H1 (cell line): Measurements from ENCODE around the gene TRAPPC6A. TPM values are rescaled to one million over a fixed set of nuclear protein-coding genes. Genes with fewer than 3 reads are reported as not detected.

ENCODE experiments used
- CBX5 ChIP-seq: fragments of 300-800, 300-1000 bp; sonication (generic); IDR thresholded peaks from 2 replicates; pipeline ENCODE4 v1.7.1; 2016; ENCODE audit warnings: antibody characterized with exemption, low read length, low read depth
- CBX8 ChIP-seq: fragments of 300-800, 300-1000 bp; sonication (generic); IDR thresholded peaks from 2 replicates; pipeline ENCODE4 v1.7.1; 2016; ENCODE audit warnings: low read depth, low read length, borderline replicate concordance
- CEBPB ChIP-seq: IDR thresholded peaks from 2 replicates; pipeline ENCODE4 v1.6.1; 2012; ENCODE audit warnings: low read depth, low read length
- CHD2 ChIP-seq: IDR thresholded peaks from 2 replicates; pipeline ENCODE4 v1.6.1; 2012; ENCODE audit warnings: low read length, improper control_type of control experiment
- CTBP2 ChIP-seq: IDR thresholded peaks from 2 replicates; pipeline ENCODE4 v1.7.0; 2011; ENCODE audit warnings: borderline replicate concordance, mild to moderate bottlenecking, moderate library complexity, mixed read lengths, low read length; ENCODE audit not compliant: insufficient read depth, insufficient read length
- EZH2 ChIP-seq: fragments of 200-600 bp; sonication (generic); IDR thresholded peaks from 2 replicates; pipeline ENCODE4 v1.7.1; 2012; ENCODE audit warnings: low read depth, mild to moderate bottlenecking, moderate library complexity, low read length, inconsistent platforms; ENCODE audit not compliant: severe bottlenecking
- GABPA ChIP-seq: IDR thresholded peaks from 2 replicates; pipeline ENCODE4 v1.6.1; 2011; ENCODE audit warnings: mild to moderate bottlenecking, low read length, moderate library complexity, borderline replicate concordance; ENCODE audit not compliant: insufficient read depth
- MAFK ChIP-seq: IDR thresholded peaks from 2 replicates; pipeline ENCODE4 v1.6.1; 2012; ENCODE audit warnings: low read depth, mild to moderate bottlenecking, improper control_type of control experiment, low read length
- POLR2A ChIP-seq, 2 experiments: IDR thresholded peaks; 1 replicate in 1 of 2; 2 replicates in 1 of 2; pipeline ENCODE4 v1.6.1; 2011; ENCODE audit warnings: low read depth in 2 of 2, low read length in 2 of 2, mild to moderate bottlenecking in 2 of 2; ENCODE audit errors: control extremely low read depth in 1 of 2
- RBBP5 ChIP-seq: IDR thresholded peaks from 2 replicates; pipeline ENCODE4 v1.7.1; 2012; ENCODE audit warnings: low read depth, mild to moderate bottlenecking, inconsistent platforms, low read length, moderate library complexity, borderline replicate concordance
- SIN3A ChIP-seq, 2 experiments: IDR thresholded peaks in 1 of 2; conservative IDR thresholded peaks in 1 of 2; 2 replicates each; pipeline ENCODE4 v1.6.1; 2011 to 2012; ENCODE audit warnings: low read length in 2 of 2, improper control_type of control experiment in 1 of 2, low read depth in 1 of 2, mild to moderate bottlenecking in 1 of 2
- SIRT6 ChIP-seq: IDR thresholded peaks from one replicate; pipeline ENCODE4 v1.7.1; 2012; ENCODE audit warnings: low read length, inconsistent platforms
- SP4 ChIP-seq: IDR thresholded peaks from 2 replicates; pipeline ENCODE4 v1.6.1; 2012; ENCODE audit warnings: low read length, inconsistent platforms
- SUZ12 ChIP-seq: fragments of 200-600 bp; sonication (generic); IDR thresholded peaks from 2 replicates; pipeline ENCODE4 v1.6.1; 2012; ENCODE audit warnings: mild to moderate bottlenecking, inconsistent platforms, low read length, moderate library complexity, mixed read lengths
- TAF1 ChIP-seq: IDR thresholded peaks from 2 replicates; pipeline ENCODE4 v1.6.1; 2011; ENCODE audit warnings: mild to moderate bottlenecking, low read depth, low read length
- TBP ChIP-seq: IDR thresholded peaks from 2 replicates; pipeline ENCODE4 v1.6.1; 2011; ENCODE audit warnings: low read depth, low read length, improper control_type of control experiment
- YY1 ChIP-seq: IDR thresholded peaks from 2 replicates; pipeline ENCODE4 v1.6.1; 2011; ENCODE audit warnings: low read depth, mild to moderate bottlenecking, low read length
- polyA plus RNA-seq, 7 experiments: library from polyadenylated mRNA; depleted of rRNA in 3 of 7; stranded (reverse) in 5 of 7; unstranded in 2 of 7; fragments of >200 nt in 5 of 7; fragments of 200-250 nt in 2 of 7; gene quantifications; 1 replicate in 5 of 7; 2 replicates in 1 of 7; 4 replicates in 1 of 7; pipeline versions ENCODE4 v1.2.1 to v1.2.3, GENCODE V29; 2011 to 2013; ENCODE audit warnings: missing spikeins in 2 of 7, mixed read lengths in 2 of 7
- total RNA-seq: library from RNA; stranded (reverse); fragmentation: NEBNext Ultra II Directional; extraction: Animal tissue kit (Norgen Biotek cat#: 25700); gene quantifications from 2 replicates; pipeline ENCODE4 v1.2.1, GENCODE V29; 2021
- TF ChIP-seq, protein P1 (sequence below), 3 experiments: IDR thresholded peaks; 1 replicate in 2 of 3; 2 replicates in 1 of 3; pipeline versions ENCODE4 v1.5.1 to v1.6.1; 2011; ENCODE audit warnings: low read length in 3 of 3, mild to moderate bottlenecking in 3 of 3, inconsistent platforms in 2 of 3, low read depth in 1 of 3, moderate library complexity in 1 of 3; ENCODE audit not compliant: insufficient read depth in 1 of 3; ENCODE audit errors: control extremely low read depth in 1 of 3
- TF ChIP-seq, protein P2 (sequence below): IDR thresholded peaks from 2 replicates; pipeline ENCODE4 v1.6.1; 2012; ENCODE audit warnings: low read length, inconsistent platforms
- TF ChIP-seq, protein P3 (sequence below): IDR thresholded peaks from 2 replicates; pipeline ENCODE4 v1.6.1; 2011; ENCODE audit warnings: low read depth, mild to moderate bottlenecking, low read length; ENCODE audit not compliant: insufficient read depth

TRAPPC6A gene
- total and polyA plus RNA-seq, 2 of the 8 experiments (the other 6 are each of a cell fraction or from before 2014, with no cell fraction given): 31.8 to 130 TPM

DNA sequence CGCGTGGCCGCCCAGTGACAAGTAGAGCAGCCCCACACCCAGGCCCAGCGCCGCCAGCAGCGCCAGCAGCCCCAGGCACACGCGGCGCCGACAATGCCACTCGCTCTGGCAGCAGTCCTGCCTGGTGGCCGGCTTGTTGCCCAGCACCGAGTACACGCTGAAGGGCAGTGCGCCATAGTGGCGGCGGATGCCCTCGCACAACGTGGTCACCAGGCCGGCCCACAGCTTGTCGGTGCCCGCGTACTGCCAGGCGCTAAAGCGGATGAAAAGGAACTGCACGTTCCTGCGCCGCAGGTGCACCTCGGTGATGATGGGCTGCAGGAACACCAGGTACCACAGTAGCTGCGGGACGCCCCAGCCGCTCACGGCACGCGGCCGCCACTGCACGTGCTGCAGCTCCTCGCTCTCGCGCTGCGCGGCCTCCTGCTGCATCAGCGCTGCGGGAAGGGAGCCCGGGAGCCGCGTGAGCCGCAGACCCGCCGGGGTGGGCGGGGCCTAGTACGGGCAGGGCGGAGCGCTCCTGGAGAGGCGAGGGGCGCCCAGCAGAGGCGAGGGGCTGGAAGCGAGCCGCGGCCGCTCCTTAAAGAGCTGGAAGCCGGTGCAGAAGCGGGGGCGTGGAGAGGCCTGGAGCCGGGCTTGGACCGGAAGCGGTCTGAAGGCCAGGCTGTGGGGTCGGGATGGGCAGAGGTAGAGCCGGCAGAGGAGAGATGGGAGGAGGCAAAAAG lies 24.5 kb downstream of the TRAPPC6A start (continued):
- TF ChIP-seq EZH2: peak; percentile 21
- no peak; the same call in 1 of the 2 replicates for TF ChIP-seq RBBP5
- TF ChIP-seq POLR2A (IDR thresholded peaks at IDR 0.05; ENCODE audit: control extremely low read depth in 1 of 2, low read depth in 2 of 2, low read length in 2 of 2): no peak
- TF ChIP-seq, protein P1, sequence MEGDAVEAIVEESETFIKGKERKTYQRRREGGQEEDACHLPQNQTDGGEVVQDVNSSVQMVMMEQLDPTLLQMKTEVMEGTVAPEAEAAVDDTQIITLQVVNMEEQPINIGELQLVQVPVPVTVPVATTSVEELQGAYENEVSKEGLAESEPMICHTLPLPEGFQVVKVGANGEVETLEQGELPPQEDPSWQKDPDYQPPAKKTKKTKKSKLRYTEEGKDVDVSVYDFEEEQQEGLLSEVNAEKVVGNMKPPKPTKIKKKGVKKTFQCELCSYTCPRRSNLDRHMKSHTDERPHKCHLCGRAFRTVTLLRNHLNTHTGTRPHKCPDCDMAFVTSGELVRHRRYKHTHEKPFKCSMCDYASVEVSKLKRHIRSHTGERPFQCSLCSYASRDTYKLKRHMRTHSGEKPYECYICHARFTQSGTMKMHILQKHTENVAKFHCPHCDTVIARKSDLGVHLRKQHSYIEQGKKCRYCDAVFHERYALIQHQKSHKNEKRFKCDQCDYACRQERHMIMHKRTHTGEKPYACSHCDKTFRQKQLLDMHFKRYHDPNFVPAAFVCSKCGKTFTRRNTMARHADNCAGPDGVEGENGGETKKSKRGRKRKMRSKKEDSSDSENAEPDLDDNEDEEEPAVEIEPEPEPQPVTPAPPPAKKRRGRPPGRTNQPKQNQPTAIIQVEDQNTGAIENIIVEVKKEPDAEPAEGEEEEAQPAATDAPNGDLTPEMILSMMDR (IDR thresholded peaks at IDR 0.05; ENCODE audit: control extremely low read depth in 1 of 3, insufficient read depth in 1 of 3, low read depth in 1 of 3, low read length in 3 of 3): no peak
- TF ChIP-seq MAFK: no peak
- TF ChIP-seq SIN3A (conservative IDR thresholded peaks at IDR 0.05 in 1 of 2, IDR thresholded peaks at IDR 0.05 in 1 of 2; ENCODE audit: low read depth in 1 of 2, low read length in 2 of 2): no peak; a peak in 1 of 4 replicates
- no peak for TF ChIP-seq CBX5
- TF ChIP-seq CBX8: no peak
- no peak for TF ChIP-seq SIRT6
- no peak for TF ChIP-seq CEBPB
- TF ChIP-seq CTBP2: no peak
- no peak for TF ChIP-seq SP4
- TF ChIP-seq GABPA: no peak
- TF ChIP-seq CHD2: no peak
- no peak for TF ChIP-seq TBP
- peak; percentile 35; the same call in 1 of the 2 replicates for TF ChIP-seq SUZ12
- TF ChIP-seq, protein P2, sequence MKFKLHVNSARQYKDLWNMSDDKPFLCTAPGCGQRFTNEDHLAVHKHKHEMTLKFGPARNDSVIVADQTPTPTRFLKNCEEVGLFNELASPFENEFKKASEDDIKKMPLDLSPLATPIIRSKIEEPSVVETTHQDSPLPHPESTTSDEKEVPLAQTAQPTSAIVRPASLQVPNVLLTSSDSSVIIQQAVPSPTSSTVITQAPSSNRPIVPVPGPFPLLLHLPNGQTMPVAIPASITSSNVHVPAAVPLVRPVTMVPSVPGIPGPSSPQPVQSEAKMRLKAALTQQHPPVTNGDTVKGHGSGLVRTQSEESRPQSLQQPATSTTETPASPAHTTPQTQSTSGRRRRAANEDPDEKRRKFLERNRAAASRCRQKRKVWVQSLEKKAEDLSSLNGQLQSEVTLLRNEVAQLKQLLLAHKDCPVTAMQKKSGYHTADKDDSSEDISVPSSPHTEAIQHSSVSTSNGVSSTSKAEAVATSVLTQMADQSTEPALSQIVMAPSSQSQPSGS: no peak
- 0 out of 2 replicates have a peak, but pooled peaks have one; percentile 6 for TF ChIP-seq YY1
- no peak for TF ChIP-seq TAF1
- TF ChIP-seq, protein P3, sequence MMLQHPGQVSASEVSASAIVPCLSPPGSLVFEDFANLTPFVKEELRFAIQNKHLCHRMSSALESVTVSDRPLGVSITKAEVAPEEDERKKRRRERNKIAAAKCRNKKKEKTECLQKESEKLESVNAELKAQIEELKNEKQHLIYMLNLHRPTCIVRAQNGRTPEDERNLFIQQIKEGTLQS: no peak
